OCI-LY7 (cell line): ENCODE measurements around the gene DAB1. TPM values are rescaled to one million over a fixed set of nuclear protein-coding genes. Genes with fewer than 3 reads are reported as not detected.

Source experiments
- BruUV-seq: library from RNA; stranded (reverse); fragments of 400-500 nt; replicated peaks from 2 replicates; lab custom pipeline; 2021; lab: Mats Ljungman, UMichigan
- CTCF ChIA-PET: fragments of 300-600 bp; sonication (Branson Sonifier 250); formaldehyde crosslinking; loops from one replicate; lab custom pipeline; 2022; ENCODE audit warnings: antibody characterized with exemption; ENCODE audit not compliant: unreplicated experiment; lab: Charles Lee
- POLR2A ChIA-PET: fragments of 300-600 bp; sonication (Branson Sonifier 250); formaldehyde crosslinking; loops from one replicate; lab custom pipeline; 2022; ENCODE audit warnings: antibody characterized with exemption; lab: Charles Lee
- DNase-seq: peaks from one replicate; pipeline ENCODE4 v3.0.0-alpha.2; 2015; ENCODE audit warnings: low spot score
- H2AFZ ChIP-seq: fragments of 200-600 bp; sonication (generic), shearing (Covaris generic); 2 replicates; pipeline ENCODE4 v1.6.1; 2014; ENCODE audit warnings: mild to moderate bottlenecking, antibody characterized with exemption, low read length, moderate library complexity
- H3K27ac ChIP-seq: fragments of 200-600 bp; sonication (generic); 2 replicates; pipeline ENCODE4 v1.5.1; 2014; ENCODE audit warnings: mixed run types, low read depth, mild to moderate bottlenecking, moderate library complexity, low read length, inconsistent platforms; ENCODE audit not compliant: poor library complexity, severe bottlenecking
- H3K36me3 ChIP-seq: fragments of 200-600 bp; sonication (generic); 2 replicates; pipeline ENCODE4 v1.6.1; 2014; ENCODE audit warnings: mild to moderate bottlenecking, antibody characterized with exemption, low read length, moderate library complexity, mixed read lengths; ENCODE audit not compliant: insufficient read depth
- H3K4me1 ChIP-seq: fragments of 200-600 bp; sonication (generic); 2 replicates; pipeline ENCODE4 v1.5.1; 2014; ENCODE audit warnings: mild to moderate bottlenecking, low read length; ENCODE audit not compliant: insufficient read depth, poor library complexity, severe bottlenecking
- H3K4me2 ChIP-seq: fragments of 200-600 bp; sonication (generic); 2 replicates; pipeline ENCODE4 v1.6.1; 2014; ENCODE audit warnings: mild to moderate bottlenecking, low read length
- H3K4me3 ChIP-seq: fragments of 200-600 bp; sonication (generic); 2 replicates; pipeline ENCODE4 v1.5.1; 2014; ENCODE audit warnings: mild to moderate bottlenecking, low read depth, low read length; ENCODE audit not compliant: poor library complexity, severe bottlenecking
- H3K79me2 ChIP-seq: fragments of 200-600 bp; sonication (generic); 2 replicates; pipeline ENCODE4 v1.6.1; 2016; ENCODE audit warnings: low read depth, mild to moderate bottlenecking, low read length, moderate library complexity, mixed read lengths; ENCODE audit not compliant: insufficient read depth
- H3K9me2 ChIP-seq: fragments of 200-600 bp; sonication (generic); 2 replicates; pipeline ENCODE4 v1.6.1; 2016; ENCODE audit warnings: mild to moderate bottlenecking, low read length, mixed read lengths; ENCODE audit not compliant: insufficient read depth
- H3K9me3 ChIP-seq: fragments of 200-600 bp; sonication (generic); 2 replicates; pipeline ENCODE4 v1.6.1; 2014; ENCODE audit warnings: mild to moderate bottlenecking, mixed run types, low read length, mixed read lengths
- H4K20me1 ChIP-seq: fragments of 200-600 bp; sonication (generic); 2 replicates; pipeline ENCODE4 v1.6.1; 2014; ENCODE audit warnings: mild to moderate bottlenecking, antibody characterized with exemption, low read length, moderate library complexity, mixed read lengths; ENCODE audit not compliant: insufficient read depth
- EZH2phosphoT487 ChIP-seq: fragments of 200-600 bp; sonication (generic); IDR thresholded peaks from 2 replicates; pipeline ENCODE4 v1.6.1; 2018; ENCODE audit warnings: low read depth, borderline replicate concordance, mild to moderate bottlenecking, mixed run types, antibody characterized with exemption, low read length, moderate library complexity, mixed read lengths
- intact Hi-C: fragments of 100-400 bp; cut with micrococcal nuclease; formaldehyde crosslinking; loops from one replicate; pipeline ENCODE4 v1.10.0; 2022; ENCODE audit not compliant: unreplicated experiment
- total RNA-seq, 2 experiments: library from RNA; depleted of rRNA in 1 of 2; stranded (reverse); fragments of >200 nt in 1 of 2; shearing (Covaris generic) in 1 of 2; gene quantifications; 2 replicates each; pipeline ENCODE4 v1.2.3, GENCODE V29; 2014 to 2022
- TF ChIP-seq, protein P1 (sequence below): fragments of 200-600 bp; sonication (generic); conservative IDR thresholded peaks from 2 replicates; pipeline ENCODE4 v1.5.1; 2014; ENCODE audit warnings: mild to moderate bottlenecking, antibody characterized with exemption, low read length, moderate library complexity, mixed read lengths

DAB1 gene
- total RNA-seq, 2 experiments from 2014 or later = not detected

DNA sequence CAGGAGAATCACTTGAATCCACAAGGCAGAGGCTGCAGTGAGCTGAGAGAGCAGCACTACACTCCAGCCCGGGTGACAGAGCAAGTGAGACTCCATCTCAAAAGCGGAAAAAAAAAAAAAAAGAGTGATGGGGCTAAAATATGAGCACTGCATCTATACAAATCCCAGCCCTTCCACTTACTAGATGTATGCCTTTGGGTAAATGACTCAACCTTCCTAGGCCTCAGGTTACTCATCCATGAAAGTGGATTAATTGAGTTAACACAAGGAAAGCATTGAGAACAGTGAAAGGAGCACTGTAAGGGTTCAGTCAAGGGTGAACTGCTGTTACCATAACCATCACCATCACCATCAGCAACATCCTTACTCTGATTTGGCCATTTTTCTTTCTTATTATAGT lies 231.6 kb downstream of the DAB1 start:
- ChIA-PET POLR2A (no interaction called here), CTCF (no interaction called here)
- no peaks in the 10 kb centered on the region for H3K9me2 ChIP-seq
- H3K36me3 ChIP-seq = no peaks in the 10 kb centered on the region
- TF ChIP-seq EZH2phosphoT487 = no peak
- TF ChIP-seq, protein P1, sequence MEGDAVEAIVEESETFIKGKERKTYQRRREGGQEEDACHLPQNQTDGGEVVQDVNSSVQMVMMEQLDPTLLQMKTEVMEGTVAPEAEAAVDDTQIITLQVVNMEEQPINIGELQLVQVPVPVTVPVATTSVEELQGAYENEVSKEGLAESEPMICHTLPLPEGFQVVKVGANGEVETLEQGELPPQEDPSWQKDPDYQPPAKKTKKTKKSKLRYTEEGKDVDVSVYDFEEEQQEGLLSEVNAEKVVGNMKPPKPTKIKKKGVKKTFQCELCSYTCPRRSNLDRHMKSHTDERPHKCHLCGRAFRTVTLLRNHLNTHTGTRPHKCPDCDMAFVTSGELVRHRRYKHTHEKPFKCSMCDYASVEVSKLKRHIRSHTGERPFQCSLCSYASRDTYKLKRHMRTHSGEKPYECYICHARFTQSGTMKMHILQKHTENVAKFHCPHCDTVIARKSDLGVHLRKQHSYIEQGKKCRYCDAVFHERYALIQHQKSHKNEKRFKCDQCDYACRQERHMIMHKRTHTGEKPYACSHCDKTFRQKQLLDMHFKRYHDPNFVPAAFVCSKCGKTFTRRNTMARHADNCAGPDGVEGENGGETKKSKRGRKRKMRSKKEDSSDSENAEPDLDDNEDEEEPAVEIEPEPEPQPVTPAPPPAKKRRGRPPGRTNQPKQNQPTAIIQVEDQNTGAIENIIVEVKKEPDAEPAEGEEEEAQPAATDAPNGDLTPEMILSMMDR = no peak
- no peak overlapping the region for H2AFZ ChIP-seq
- H3K27ac ChIP-seq = no peak overlapping the region
- no peak overlapping the region for H3K4me3 ChIP-seq
- H3K9me3 ChIP-seq = no peaks in the 10 kb centered on the region
- no peak for DNase-seq
- H3K79me2 ChIP-seq = no peaks in the 10 kb centered on the region
- H3K4me2 ChIP-seq = no peak overlapping the region
- no peaks in the 10 kb centered on the region for H3K4me1 ChIP-seq
- intact Hi-C loops = no loop called here
- BruUV-seq = no TSS peak
- no peaks in the 10 kb centered on the region for H4K20me1 ChIP-seq

DNA sequence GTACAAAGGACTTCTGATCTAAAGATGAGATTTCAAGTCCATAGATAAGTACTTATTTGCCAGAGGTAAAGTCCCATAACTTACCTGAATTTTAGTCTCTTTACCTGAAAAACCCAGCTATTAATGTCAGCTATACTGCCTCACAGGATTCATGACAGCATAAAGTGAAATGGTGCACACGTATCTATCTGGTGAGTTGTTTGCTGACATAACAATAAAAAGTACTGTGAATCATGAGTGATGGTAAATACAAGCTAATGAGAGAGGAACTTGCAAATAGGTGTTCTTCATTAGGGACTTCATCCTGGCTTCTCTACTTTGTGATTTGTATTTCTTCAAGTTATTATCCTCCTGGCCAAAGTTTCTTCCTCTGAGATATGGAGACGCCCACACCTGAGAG lies 233.0 kb downstream of the DAB1 start:
- TF ChIP-seq, protein P1 = no peak
- TF ChIP-seq EZH2phosphoT487 = no peak
- Histone ChIP-seq H3K9me2 (no peaks in the 10 kb centered on the region), H2AFZ (no peak overlapping the region), H3K4me3 (no peak overlapping the region), H3K79me2 (no peaks in the 10 kb centered on the region), H3K9me3 (no peaks in the 10 kb centered on the region), H3K4me2 (no peak overlapping the region), H3K36me3 (no peaks in the 10 kb centered on the region), H3K27ac (no peak overlapping the region), H4K20me1 (no peaks in the 10 kb centered on the region), H3K4me1 (no peaks in the 10 kb centered on the region)
- DNase-seq = no peak
- BruUV-seq = no TSS peak
- CTCF ChIA-PET = no interaction called here
- intact Hi-C loops = no loop called here
- POLR2A ChIA-PET = interaction anchor here (0.6 kb wide), 1 partner anchor 869 kb away, joined by 3 read pairs; no protein-coding TSS in a partner anchor

DNA sequence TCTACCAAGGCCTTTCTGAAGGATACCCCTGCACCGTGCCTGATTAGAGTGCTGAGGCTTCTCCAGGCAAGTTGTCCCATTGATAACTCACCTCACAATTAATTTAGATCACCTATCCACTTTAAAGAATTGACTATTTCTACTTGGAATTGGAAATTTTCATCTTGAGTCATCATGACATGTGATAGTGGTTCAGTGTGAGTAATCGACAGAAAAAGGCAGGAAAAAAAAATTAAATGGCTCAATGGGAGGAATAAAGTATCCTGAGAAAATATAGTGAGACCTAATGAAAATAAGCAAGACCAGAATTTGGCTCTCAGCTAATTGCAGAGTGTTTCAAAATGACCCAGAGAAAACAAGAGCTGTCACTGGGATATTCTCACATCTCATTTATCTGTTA lies 235.7 kb downstream of the DAB1 start:
- Histone ChIP-seq H4K20me1 (no peaks in the 10 kb centered on the region), H3K27ac (no peak overlapping the region)
- CTCF ChIA-PET = no interaction called here

More for the DNA sequence above, 235.7 kb downstream of the DAB1 start:
- no peaks in the 10 kb centered on the region for H3K36me3 ChIP-seq
- intact Hi-C loops = no loop called here
- no TSS peak for BruUV-seq
- no peak for DNase-seq
- no peaks in the 10 kb centered on the region for H3K79me2 ChIP-seq
- no peak overlapping the region for H2AFZ ChIP-seq
- TF ChIP-seq EZH2phosphoT487 = no peak
- TF ChIP-seq, protein P1 = no peak
- H3K9me2 ChIP-seq = no peaks in the 10 kb centered on the region
- H3K4me2 ChIP-seq = no peak overlapping the region
- no peaks in the 10 kb centered on the region for H3K4me1 ChIP-seq
- H3K9me3 ChIP-seq = no peaks in the 10 kb centered on the region
- no peak overlapping the region for H3K4me3 ChIP-seq
- POLR2A ChIA-PET = no interaction called here
